OCI-LY1 (cell line): ENCODE results near the gene IRAK1.

Source experiments
- H2AFZ ChIP-seq: fragments of 200-600 bp; sonication (generic), shearing (Covaris generic); 2 replicates; pipeline ENCODE4 v1.6.0; 2014; ENCODE audit warnings: antibody characterized with exemption, mild to moderate bottlenecking, low read length
- H3F3A ChIP-seq: fragments of 200-600 bp; sonication (generic), shearing (Covaris generic); 2 replicates; pipeline ENCODE4 v1.6.0; 2014; ENCODE audit warnings: mild to moderate bottlenecking, antibody characterized with exemption, low read length, moderate library complexity; ENCODE audit not compliant: insufficient read depth
- H3K27ac ChIP-seq: fragments of 200-600 bp; sonication (generic); 2 replicates; pipeline ENCODE4 v1.5.1; 2014; ENCODE audit warnings: low read length, mixed run types, mild to moderate bottlenecking, low read depth; ENCODE audit not compliant: poor library complexity, severe bottlenecking
- H3K27me3 ChIP-seq: fragments of 200-600 bp; sonication (generic); 2 replicates; pipeline ENCODE4 v1.6.0; 2014; ENCODE audit warnings: antibody characterized with exemption, mild to moderate bottlenecking, low read length, moderate library complexity; ENCODE audit not compliant: insufficient read depth
- H3K36me3 ChIP-seq: fragments of 200-600 bp; sonication (generic); 2 replicates; pipeline ENCODE4 v1.6.1; 2014; ENCODE audit warnings: mild to moderate bottlenecking, antibody characterized with exemption, low read length, moderate library complexity, mixed read lengths; ENCODE audit not compliant: insufficient read depth
- H3K4me1 ChIP-seq: fragments of 200-600 bp; sonication (generic); 2 replicates; pipeline ENCODE4 v1.5.1; 2014; ENCODE audit warnings: mild to moderate bottlenecking, low read length, moderate library complexity; ENCODE audit not compliant: insufficient read depth, severe bottlenecking
- H3K4me2 ChIP-seq: fragments of 200-600 bp; sonication (generic), shearing (Covaris generic); 2 replicates; pipeline ENCODE4 v1.6.1; 2014; ENCODE audit warnings: low read length
- H3K4me3 ChIP-seq: fragments of 200-600 bp; sonication (generic); 2 replicates; pipeline ENCODE4 v1.5.1; 2014; ENCODE audit warnings: low read length, low read depth, mild to moderate bottlenecking, mixed read lengths; ENCODE audit not compliant: poor library complexity, severe bottlenecking
- H3K79me2 ChIP-seq: fragments of 200-600 bp; shearing (Covaris generic); 2 replicates; pipeline ENCODE4 v1.6.1; 2016; ENCODE audit warnings: mixed run types, low read length, mixed read lengths; ENCODE audit not compliant: insufficient read depth
- H3K9ac ChIP-seq: fragments of 200-600 bp; sonication (generic), shearing (Covaris generic); 2 replicates; pipeline ENCODE4 v1.6.1; 2014; ENCODE audit warnings: mild to moderate bottlenecking, low read length, mixed read lengths
- H3K9me2 ChIP-seq: fragments of 200-600 bp; sonication (generic), shearing (Covaris generic); 2 replicates; pipeline ENCODE4 v1.6.1; 2014; ENCODE audit warnings: low read depth, mild to moderate bottlenecking, low read length, mixed read lengths
- H3K9me3 ChIP-seq: fragments of 200-600 bp; shearing (Covaris generic); 2 replicates; pipeline ENCODE4 v1.6.1; 2014; ENCODE audit warnings: low read length, mixed read lengths
- H4K20me1 ChIP-seq: fragments of 200-600 bp; sonication (generic), shearing (Covaris generic); 2 replicates; pipeline ENCODE4 v1.6.0; 2016; ENCODE audit warnings: mild to moderate bottlenecking, low read length; ENCODE audit not compliant: insufficient read depth
- CTCF ChIP-seq: fragments of 200-600 bp; sonication (generic), shearing (Covaris generic); IDR thresholded peaks from 2 replicates; pipeline ENCODE4 v1.5.1; 2017; ENCODE audit warnings: mild to moderate bottlenecking, antibody characterized with exemption, low read length, moderate library complexity, mixed read lengths
- EZH2 ChIP-seq: fragments of 200-600 bp; sonication (generic), shearing (Covaris generic); IDR thresholded peaks from 2 replicates; pipeline ENCODE4 v1.8.0; 2017; ENCODE audit warnings: borderline replicate concordance, mixed run types, mild to moderate bottlenecking, antibody characterized with exemption, low read length, moderate library complexity, mixed read lengths

IRAK1 gene

GRCh38 chrX:153992180-153992579 lies 27.5 kb downstream of the IRAK1 start:
- Histone ChIP-seq H3K9me3 (no peaks in the 10 kb centered on the region), H3K4me2 (no peak overlapping the region), H3K36me3 (no peaks in the 10 kb centered on the region), H3F3A (no peaks in the 10 kb centered on the region), H3K9me2 (no peaks in the 10 kb centered on the region), H3K27ac (no peak overlapping the region), H3K9ac (no peak overlapping the region), H3K79me2 (no peaks in the 10 kb centered on the region), H3K4me1 (peaks cover 5% of the 10 kb centered on the region), H4K20me1 (no peaks in the 10 kb centered on the region), H2AFZ (no peak overlapping the region), H3K4me3 (no peak overlapping the region), H3K27me3 (no peaks in the 10 kb centered on the region)
- TF ChIP-seq CTCF (no peak), EZH2 (no peak)

GRCh38 chrX:153991013-153991580 lies 28.6 kb downstream of the IRAK1 start:
- no peaks in the 10 kb centered on the region for H3K27me3 ChIP-seq
- H4K20me1 ChIP-seq: no peaks in the 10 kb centered on the region
- H3K9me2 ChIP-seq: no peaks in the 10 kb centered on the region
- H3K9me3 ChIP-seq: no peaks in the 10 kb centered on the region
- no peak overlapping the region for H3K4me3 ChIP-seq
- TF ChIP-seq CTCF (no peak), EZH2 (no peak)
- H3F3A ChIP-seq: no peaks in the 10 kb centered on the region
- H3K4me2 ChIP-seq: no peak overlapping the region
- H3K27ac ChIP-seq: no peak overlapping the region
- H2AFZ ChIP-seq: no peak overlapping the region
- H3K79me2 ChIP-seq: no peaks in the 10 kb centered on the region
- H3K9ac ChIP-seq: no peak overlapping the region
- H3K36me3 ChIP-seq: no peaks in the 10 kb centered on the region
- H3K4me1 ChIP-seq: peaks cover 8% of the 10 kb centered on the region

- no peak overlapping the region for H3K4me2 ChIP-seq
- no peak overlapping the region for H2AFZ ChIP-seq
- no peaks in the 10 kb centered on the region for H3K9me3 ChIP-seq
- no peaks in the 10 kb centered on the region for H3K79me2 ChIP-seq
- no peak for TF ChIP-seq CTCF
- TF ChIP-seq EZH2: no peak
- no peak overlapping the region for H3K27ac ChIP-seq
- no peaks in the 10 kb centered on the region for H3K27me3 ChIP-seq
- H3F3A ChIP-seq: no peaks in the 10 kb centered on the region
- no peak overlapping the region for H3K9ac ChIP-seq
- H4K20me1 ChIP-seq: no peaks in the 10 kb centered on the region
- no peak overlapping the region for H3K4me3 ChIP-seq
- H3K36me3 ChIP-seq: no peaks in the 10 kb centered on the region
- H3K4me1 ChIP-seq: peaks cover 18% of the 10 kb centered on the region
- no peaks in the 10 kb centered on the region for H3K9me2 ChIP-seq
These were observed 29.6 kb downstream of the IRAK1 start for GRCh38 chrX:153989973-153990655.
